IPS-18c (cell line): ENCODE measurements around the gene ACTL8.

Experiments
- H3K4me3 ChIP-seq: 2 replicates; pipeline ENCODE4 v1.7.0; 2013; ENCODE audit warnings: low read depth, mild to moderate bottlenecking, low read length, moderate library complexity; ENCODE audit not compliant: insufficient read depth
- H3K9me3 ChIP-seq: one replicate; pipeline ENCODE4 v1.6.1; 2013; ENCODE audit warnings: mild to moderate bottlenecking, low read length, moderate library complexity; ENCODE audit not compliant: control insufficient read depth, insufficient read depth

ACTL8 gene

GRCh38 chr1:17790383-17791054, 35.4 kb downstream of the ACTL8 start:
- no peak overlapping the region for H3K4me3 ChIP-seq
- H3K9me3 ChIP-seq: no peaks in the 10 kb centered on the region

GRCh38 chr1:17791055-17791390, 35.9 kb downstream of the ACTL8 start:
- H3K4me3 ChIP-seq: no peak overlapping the region
- no peaks in the 10 kb centered on the region for H3K9me3 ChIP-seq

- Histone ChIP-seq H3K9me3 (no peaks in the 10 kb centered on the region), H3K4me3 (no peak overlapping the region)
These were observed 36.3 kb downstream of the ACTL8 start for GRCh38 chr1:17791480-17791879.

GRCh38 chr1:17792421-17792820, 37.3 kb downstream of the ACTL8 start:
- Histone ChIP-seq H3K9me3 (no peaks in the 10 kb centered on the region), H3K4me3 (no peak overlapping the region)

GRCh38 chr1:17795081-17795809, 40.1 kb downstream of the ACTL8 start:
- Histone ChIP-seq H3K9me3 (no peaks in the 10 kb centered on the region), H3K4me3 (no peak overlapping the region)

- Histone ChIP-seq H3K9me3 (no peaks in the 10 kb centered on the region), H3K4me3 (no peak overlapping the region)
These were observed 40.9 kb downstream of the ACTL8 start for GRCh38 chr1:17795836-17796645.

- Histone ChIP-seq H3K4me3 (no peak overlapping the region), H3K9me3 (no peaks in the 10 kb centered on the region)
These were observed 42.3 kb downstream of the ACTL8 start for GRCh38 chr1:17797478-17797877.

GRCh38 chr1:17798011-17798410, 42.9 kb downstream of the ACTL8 start:
- no peak overlapping the region for H3K4me3 ChIP-seq
- no peaks in the 10 kb centered on the region for H3K9me3 ChIP-seq

GRCh38 chr1:17798799-17799382, 43.8 kb downstream of the ACTL8 start:
- H3K9me3 ChIP-seq: no peaks in the 10 kb centered on the region
- no peak overlapping the region for H3K4me3 ChIP-seq

- Histone ChIP-seq H3K9me3 (no peaks in the 10 kb centered on the region), H3K4me3 (no peak overlapping the region)
These were observed 44.5 kb downstream of the ACTL8 start for GRCh38 chr1:17799642-17800041.

GRCh38 chr1:17802164-17802563, 47.0 kb downstream of the ACTL8 start:
- Histone ChIP-seq H3K4me3 (no peak overlapping the region), H3K9me3 (no peaks in the 10 kb centered on the region)

- no peaks in the 10 kb centered on the region for H3K9me3 ChIP-seq
- H3K4me3 ChIP-seq: no peak overlapping the region
These were observed 47.8 kb downstream of the ACTL8 start for GRCh38 chr1:17802945-17803344.

GRCh38 chr1:17805869-17806684, 50.9 kb downstream of the ACTL8 start:
- no peaks in the 10 kb centered on the region for H3K9me3 ChIP-seq
- H3K4me3 ChIP-seq: no peak overlapping the region

- no peak overlapping the region for H3K4me3 ChIP-seq
- H3K9me3 ChIP-seq: no peaks in the 10 kb centered on the region
These were observed 53.7 kb downstream of the ACTL8 start for GRCh38 chr1:17808816-17809215.

GRCh38 chr1:17810668-17811067, 55.5 kb downstream of the ACTL8 start:
- Histone ChIP-seq H3K9me3 (no peaks in the 10 kb centered on the region), H3K4me3 (no peak overlapping the region)

- Histone ChIP-seq H3K9me3 (no peaks in the 10 kb centered on the region), H3K4me3 (no peak overlapping the region)
These were observed 61.4 kb downstream of the ACTL8 start for GRCh38 chr1:17816511-17816910.
